ENCODE data around the gene PGA3. TPM values are rescaled to one million over a fixed set of nuclear protein-coding genes. Genes with fewer than 3 reads are reported as not detected.
A peak's percentile ranks its signal among the peaks of the same experiment; 100 is the strongest.

Gene PGA3
- total and polyA plus RNA-seq, 4 experiments from 2014 or later: not detected

DNA sequence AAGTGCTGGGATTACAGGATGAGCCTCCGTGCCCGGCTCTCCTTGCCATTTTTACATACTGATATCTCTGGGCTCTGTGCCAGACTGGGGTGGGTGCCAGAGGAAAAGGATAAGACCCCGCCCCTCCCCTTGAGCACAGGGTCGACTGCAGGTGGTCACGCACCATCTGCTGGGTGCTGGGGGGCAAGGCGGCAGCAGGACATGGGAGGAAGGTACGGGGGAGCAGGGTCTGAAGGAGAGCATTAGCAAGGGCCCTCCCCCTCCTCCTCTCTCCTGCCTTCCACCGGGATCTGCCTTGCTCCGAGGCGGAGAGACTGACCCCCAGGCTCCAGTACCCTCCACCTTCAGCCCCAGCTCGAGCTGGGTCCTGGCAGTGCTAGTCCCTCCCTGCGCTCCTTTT is 9.7 kb upstream of the PGA3 start:
- H3K9me3 Mint-ChIP-seq: no peaks in the 10 kb centered on the region
- Histone ChIP-seq H3K27me3 (ENCODE audit: insufficient read depth, low read length) (no peaks in the 10 kb centered on the region), H3K4me1 (ENCODE audit: insufficient read depth, low read length) (no peaks in the 10 kb centered on the region), H3K4me3 (ENCODE audit: low read length in 2 of 2) (no peak overlapping the region), H3K9me3 (ENCODE audit: control insufficient read depth in 1 of 2, low read length in 2 of 2) (no peaks in the 10 kb centered on the region), H3K27ac (ENCODE audit: low read depth, low read length) (no peak overlapping the region), H3K36me3 (ENCODE audit: insufficient read depth, low read length) (no peaks in the 10 kb centered on the region)
- intact Hi-C loops (cut with micrococcal nuclease): no loop called here
- H3K4me1 Mint-ChIP-seq: no peaks in the 10 kb centered on the region
- H3K27ac Mint-ChIP-seq: no peak overlapping the region
- ChIA-PET CTCF (ENCODE audit: partially characterized antibody) (no interaction called here), POLR2A (ENCODE audit: partially characterized antibody) (no interaction called here)
- peaks cover 14 to 20% of the 10 kb centered on the region in 2 donors for H3K27me3 Mint-ChIP-seq
- H3K4me3 Mint-ChIP-seq: no peak overlapping the region
- H3K36me3 Mint-ChIP-seq: no peaks in the 10 kb centered on the region
- no peak for DNase-seq

DNA sequence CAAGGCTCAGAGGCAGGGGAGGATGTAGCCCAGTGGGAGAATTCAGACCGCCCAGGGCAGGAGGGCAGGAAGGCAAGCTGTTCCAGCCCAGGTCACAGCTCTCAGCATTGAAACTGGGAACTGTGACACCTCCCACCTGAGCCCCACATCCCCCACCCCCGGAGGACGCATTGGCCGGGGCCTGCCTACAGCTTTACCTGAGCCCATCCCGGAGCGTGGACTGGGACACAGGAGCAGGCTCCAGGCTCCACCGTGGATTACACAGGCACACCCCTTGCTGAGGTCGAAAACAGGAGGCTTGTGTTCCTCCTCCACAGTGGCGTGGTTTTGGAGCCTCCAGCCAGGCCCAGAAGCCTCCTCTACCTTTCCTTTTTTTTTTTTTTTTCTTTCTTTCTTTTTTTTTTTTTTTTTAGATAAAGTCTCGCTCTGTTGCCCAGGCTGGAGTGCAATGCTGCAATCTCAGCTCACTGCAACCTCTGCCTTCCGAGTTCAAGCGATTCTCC is 9.1 kb upstream of the PGA3 start:
- Mint-ChIP-seq H3K27ac (no peak overlapping the region), H3K9me3 (peaks cover 0 to 1% (median 0%) of the 10 kb centered on the region in 8 donors), H3K27me3 (peaks cover 14 to 21% of the 10 kb centered on the region in 2 donors), H3K4me1 (no peaks in the 10 kb centered on the region), H3K36me3 (no peaks in the 10 kb centered on the region), H3K4me3 (no peak overlapping the region)
- Histone ChIP-seq H3K4me3 (ENCODE audit: low read length in 2 of 2) (no peak overlapping the region), H3K36me3 (ENCODE audit: insufficient read depth, low read length) (no peaks in the 10 kb centered on the region), H3K27ac (ENCODE audit: low read depth, low read length) (no peak overlapping the region), H3K9me3 (ENCODE audit: control insufficient read depth in 1 of 2, low read length in 2 of 2) (no peaks in the 10 kb centered on the region), H3K4me1 (ENCODE audit: insufficient read depth, low read length) (no peaks in the 10 kb centered on the region), H3K27me3 (ENCODE audit: insufficient read depth, low read length) (no peaks in the 10 kb centered on the region)
- intact Hi-C loops (cut with micrococcal nuclease): no loop called here
- no peak for DNase-seq
- CTCF ChIA-PET (ENCODE audit: partially characterized antibody): interaction anchor here (0.5 to 1.1 kb wide), 2 partner anchors 8 to 51 kb away, joined by 3 read pairs; no protein-coding TSS in a partner anchor
- POLR2A ChIA-PET (ENCODE audit: partially characterized antibody): no interaction called here

DNA sequence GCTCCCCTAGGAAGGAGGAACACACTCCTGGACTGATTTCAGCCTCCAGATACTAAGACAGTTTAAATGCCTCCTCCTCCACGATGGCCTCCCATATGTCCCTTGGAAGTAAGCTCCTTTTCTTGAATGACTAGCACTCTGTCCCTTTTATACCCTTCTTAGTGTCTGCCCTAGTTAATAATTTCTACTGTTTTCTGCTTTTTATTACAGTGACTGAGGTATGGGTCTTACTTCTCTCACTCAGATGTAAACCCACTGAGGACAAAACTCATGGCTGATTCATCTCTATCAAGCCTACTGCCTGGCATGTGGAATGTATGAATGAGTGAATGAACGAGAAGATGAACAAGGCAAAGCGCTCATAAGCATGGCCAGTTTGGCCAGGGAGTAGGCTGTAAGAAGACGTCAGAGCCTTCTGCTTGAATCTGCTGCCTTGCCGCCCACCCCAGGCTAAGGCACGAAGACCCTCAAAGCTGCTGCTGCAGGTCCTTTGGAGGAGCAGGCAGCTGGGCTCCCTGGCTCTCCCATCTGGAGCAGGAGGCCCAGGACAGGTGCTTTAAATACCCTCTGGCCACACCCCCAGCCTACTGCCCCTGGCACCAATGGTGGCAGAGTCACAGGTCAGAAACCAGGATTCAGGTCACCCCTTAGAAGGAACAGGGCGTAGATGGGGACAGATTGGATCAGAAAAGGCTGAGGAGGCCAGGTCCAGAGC is 8.2 kb upstream of the PGA3 start:
- DNase-seq: no peak
- Histone ChIP-seq H3K4me3 (ENCODE audit: low read length in 2 of 2) (no peak overlapping the region), H3K36me3 (ENCODE audit: insufficient read depth, low read length) (no peaks in the 10 kb centered on the region), H3K27ac (ENCODE audit: low read depth, low read length) (no peak overlapping the region), H3K4me1 (ENCODE audit: insufficient read depth, low read length) (no peaks in the 10 kb centered on the region), H3K27me3 (ENCODE audit: insufficient read depth, low read length) (no peaks in the 10 kb centered on the region), H3K9me3 (ENCODE audit: control insufficient read depth in 1 of 2, low read length in 2 of 2) (no peaks in the 10 kb centered on the region)
- peaks cover 15 to 24% of the 10 kb centered on the region in 2 donors for H3K27me3 Mint-ChIP-seq
- CTCF ChIA-PET (ENCODE audit: partially characterized antibody): interaction anchor here (1.1 to 1.2 kb wide), 2 partner anchors 9 to 17 kb away, joined by 3 read pairs; no protein-coding TSS in a partner anchor
- H3K36me3 Mint-ChIP-seq: no peaks in the 10 kb centered on the region
- H3K4me1 Mint-ChIP-seq: no peaks in the 10 kb centered on the region
- no peak overlapping the region for H3K4me3 Mint-ChIP-seq
- intact Hi-C loops (cut with micrococcal nuclease): no loop called here
- POLR2A ChIA-PET (ENCODE audit: partially characterized antibody): no interaction called here
- peak overlapping the region in 1 of 7 donors; percentile 13 for H3K27ac Mint-ChIP-seq
- peaks cover 0 to 3% (median 0%) of the 10 kb centered on the region in 8 donors for H3K9me3 Mint-ChIP-seq

DNA sequence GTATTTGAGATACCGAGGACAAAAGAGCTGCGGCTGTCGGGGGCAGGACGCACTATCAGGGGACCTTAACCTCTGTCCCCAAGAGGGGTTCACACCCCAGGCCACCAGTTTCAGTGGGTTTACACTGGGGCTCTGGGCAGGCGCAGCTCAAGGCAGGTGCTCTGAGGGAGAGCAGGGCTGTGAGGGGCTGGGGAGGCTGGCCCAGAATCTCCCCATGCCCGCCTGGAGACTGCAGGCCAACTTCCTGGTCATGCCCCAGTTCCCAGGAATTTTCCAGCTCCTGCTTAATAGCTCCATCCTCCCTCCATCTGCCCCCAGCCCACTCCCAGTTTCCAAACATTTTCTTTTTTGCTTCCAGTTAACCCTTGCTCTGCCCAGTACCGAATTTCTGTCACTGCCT is 7.6 kb upstream of the PGA3 start:
- Mint-ChIP-seq H3K4me3 (no peak overlapping the region), H3K27ac (no peak overlapping the region), H3K36me3 (peaks cover 0 to 3% of the 10 kb centered on the region in 2 donors), H3K4me1 (no peaks in the 10 kb centered on the region), H3K27me3 (peaks cover 17 to 29% of the 10 kb centered on the region in 2 donors), H3K9me3 (peaks cover 0 to 4% (median 0%) of the 10 kb centered on the region in 8 donors)
- intact Hi-C loops (cut with micrococcal nuclease): no loop called here
- Histone ChIP-seq H3K27ac (ENCODE audit: low read depth, low read length) (no peak overlapping the region), H3K4me1 (ENCODE audit: insufficient read depth, low read length) (no peaks in the 10 kb centered on the region), H3K9me3 (ENCODE audit: control insufficient read depth in 1 of 2, low read length in 2 of 2) (no peaks in the 10 kb centered on the region), H3K4me3 (ENCODE audit: low read length in 2 of 2) (no peak overlapping the region), H3K36me3 (ENCODE audit: insufficient read depth, low read length) (no peaks in the 10 kb centered on the region), H3K27me3 (ENCODE audit: insufficient read depth, low read length) (no peaks in the 10 kb centered on the region)
- ChIA-PET CTCF (ENCODE audit: partially characterized antibody) (interaction anchor here (0.8 to 1.2 kb wide), 3 partner anchors 8 to 363 kb away, joined by 3 read pairs; no protein-coding TSS in a partner anchor), POLR2A (ENCODE audit: partially characterized antibody) (no interaction called here)
- no peak for DNase-seq

DNA sequence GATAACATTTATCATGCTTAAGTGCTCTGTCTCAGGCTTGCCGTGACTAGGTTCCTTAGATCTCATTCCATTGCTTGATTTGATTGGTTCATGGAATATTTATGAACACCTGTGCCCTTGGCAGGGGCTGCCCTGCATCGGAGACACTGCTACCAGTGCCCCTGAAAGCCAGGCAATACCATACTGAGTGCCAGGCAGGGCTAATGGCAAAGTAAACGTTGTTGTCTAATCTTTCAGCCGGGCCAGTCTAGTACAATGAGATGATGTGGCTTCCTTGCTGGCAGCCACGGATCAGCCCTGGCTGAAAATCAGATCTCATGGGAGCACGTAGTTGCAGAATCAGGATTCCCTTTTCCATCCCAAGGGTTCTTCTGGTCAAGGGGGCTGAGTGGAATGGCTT is 5.0 kb upstream of the PGA3 start:
- Mint-ChIP-seq H3K36me3 (peaks cover 0 to 3% of the 10 kb centered on the region in 2 donors), H3K4me3 (no peak overlapping the region), H3K4me1 (peaks cover 0 to 1% (median 0%) of the 10 kb centered on the region in 4 donors), H3K9me3 (peaks cover 0 to 4% (median 0%) of the 10 kb centered on the region in 8 donors), H3K27ac (no peak overlapping the region), H3K27me3 (peaks cover 21 to 32% of the 10 kb centered on the region in 2 donors)
- Histone ChIP-seq H3K9me3 (ENCODE audit: control insufficient read depth in 1 of 2, low read length in 2 of 2) (no peaks in the 10 kb centered on the region), H3K36me3 (ENCODE audit: insufficient read depth, low read length) (no peaks in the 10 kb centered on the region), H3K4me3 (ENCODE audit: low read length in 2 of 2) (no peak overlapping the region), H3K4me1 (ENCODE audit: insufficient read depth, low read length) (no peaks in the 10 kb centered on the region), H3K27ac (ENCODE audit: low read depth, low read length) (no peak overlapping the region), H3K27me3 (ENCODE audit: insufficient read depth, low read length) (no peaks in the 10 kb centered on the region)
- ChIA-PET POLR2A (ENCODE audit: partially characterized antibody) (no interaction called here), CTCF (ENCODE audit: partially characterized antibody) (no interaction called here)
- DNase-seq: no peak
- intact Hi-C loops (cut with micrococcal nuclease): no loop called here

DNA sequence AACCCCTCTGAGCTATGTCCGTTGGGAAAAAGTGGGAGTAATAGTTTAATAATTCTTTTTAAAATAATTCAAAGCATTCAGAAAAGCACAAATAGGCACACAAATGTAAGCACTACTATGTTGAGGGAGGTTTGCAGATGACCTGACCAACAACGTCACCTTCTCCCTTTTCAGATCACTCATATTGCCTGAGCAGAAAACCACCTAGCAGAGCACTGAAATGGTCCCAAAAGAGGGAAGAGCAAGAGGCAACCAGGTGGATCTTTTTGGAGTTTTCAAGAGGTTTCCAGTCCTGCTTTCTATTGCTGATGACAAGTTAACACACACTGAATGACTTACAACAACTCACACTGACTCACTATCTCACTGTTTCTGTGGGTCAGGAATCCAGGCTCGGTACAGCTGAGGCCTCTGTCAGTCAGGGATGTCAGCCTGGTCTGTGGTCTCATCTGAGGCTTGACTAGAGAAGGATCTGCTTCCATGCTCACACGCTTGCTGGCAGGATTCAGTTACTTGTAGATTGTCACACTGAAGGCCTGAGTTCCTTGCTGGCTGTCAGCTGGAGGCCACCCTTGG is 4.3 kb upstream of the PGA3 start:
- H3K27me3 Mint-ChIP-seq: peaks cover 23 to 30% of the 10 kb centered on the region in 2 donors
- DNase-seq: no peak
- peaks cover 0 to 4% (median 0%) of the 10 kb centered on the region in 8 donors for H3K9me3 Mint-ChIP-seq
- H3K27ac Mint-ChIP-seq: no peak overlapping the region
- Histone ChIP-seq H3K27ac (ENCODE audit: low read depth, low read length) (no peak overlapping the region), H3K27me3 (ENCODE audit: insufficient read depth, low read length) (no peaks in the 10 kb centered on the region), H3K36me3 (ENCODE audit: insufficient read depth, low read length) (no peaks in the 10 kb centered on the region), H3K4me1 (ENCODE audit: insufficient read depth, low read length) (no peaks in the 10 kb centered on the region), H3K9me3 (ENCODE audit: control insufficient read depth in 1 of 2, low read length in 2 of 2) (no peaks in the 10 kb centered on the region), H3K4me3 (ENCODE audit: low read length in 2 of 2) (no peak overlapping the region)
- peaks cover 0 to 3% of the 10 kb centered on the region in 2 donors for H3K36me3 Mint-ChIP-seq
- H3K4me3 Mint-ChIP-seq: no peak overlapping the region
- intact Hi-C loops (cut with micrococcal nuclease): no loop called here
- peaks cover 0 to 1% (median 0%) of the 10 kb centered on the region in 4 donors for H3K4me1 Mint-ChIP-seq
- ChIA-PET POLR2A (ENCODE audit: partially characterized antibody) (no interaction called here), CTCF (ENCODE audit: partially characterized antibody) (no interaction called here)

DNA sequence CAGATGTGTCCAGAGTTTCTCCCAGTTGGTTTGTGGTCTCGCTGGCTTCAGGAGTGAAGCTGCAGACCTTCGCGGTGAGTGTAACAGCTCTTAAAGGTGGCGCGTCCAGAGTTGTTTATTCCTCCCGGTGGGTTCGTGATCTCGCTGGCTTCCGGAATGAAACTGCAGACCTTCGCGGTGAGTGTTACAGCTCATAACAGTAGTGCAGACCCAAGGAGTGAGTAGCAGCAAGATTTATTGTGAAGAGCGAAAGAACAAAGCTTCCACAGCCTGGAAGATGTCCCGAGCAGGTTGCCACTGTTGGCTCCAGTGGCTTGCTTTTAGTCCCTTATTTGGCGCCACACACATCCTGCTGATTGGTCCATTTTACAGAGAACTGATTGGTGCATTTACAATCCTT is 1.8 kb upstream of the PGA3 start:
- intact Hi-C loops (cut with micrococcal nuclease): no loop called here
- Mint-ChIP-seq H3K9me3 (peaks cover 0 to 4% (median 0%) of the 10 kb centered on the region in 8 donors), H3K36me3 (peaks cover 0 to 3% of the 10 kb centered on the region in 2 donors), H3K4me1 (peaks cover 0 to 1% (median 0%) of the 10 kb centered on the region in 4 donors), H3K4me3 (no peak overlapping the region), H3K27ac (no peak overlapping the region), H3K27me3 (peaks cover 16 to 26% of the 10 kb centered on the region in 2 donors)
- H3K27me3 ChIP-seq (ENCODE audit: insufficient read depth, low read length): no peaks in the 10 kb centered on the region
- ChIA-PET POLR2A (ENCODE audit: partially characterized antibody) (no interaction called here), CTCF (ENCODE audit: partially characterized antibody) (no interaction called here)
- DNase-seq: no peak
- H3K36me3 ChIP-seq (ENCODE audit: insufficient read depth, low read length): no peaks in the 10 kb centered on the region
- no peaks in the 10 kb centered on the region for H3K9me3 ChIP-seq (ENCODE audit: control insufficient read depth in 1 of 2, low read length in 2 of 2)
- H3K27ac ChIP-seq (ENCODE audit: low read depth, low read length): no peak overlapping the region
- no peak overlapping the region for H3K4me3 ChIP-seq (ENCODE audit: low read length in 2 of 2)
- no peaks in the 10 kb centered on the region for H3K4me1 ChIP-seq (ENCODE audit: insufficient read depth, low read length)
